NCI-H1105 treated with DMSO at 0.1 percent for 48 hours (cell line): ENCODE data around the gene PARP1.
A peak's percentile ranks its signal among the peaks of the same experiment; 100 is the strongest.
"Not testable (repeated sequence)": the region's sequence is repeated elsewhere in the genome, so short reads cannot be mapped to it uniquely, and the experiment has no call there.

Experiments used
- DNase-seq: peaks from one replicate; lab custom pipeline; 2025; lab: John Stamatoyannopoulos, UW

Gene PARP1

DNA sequence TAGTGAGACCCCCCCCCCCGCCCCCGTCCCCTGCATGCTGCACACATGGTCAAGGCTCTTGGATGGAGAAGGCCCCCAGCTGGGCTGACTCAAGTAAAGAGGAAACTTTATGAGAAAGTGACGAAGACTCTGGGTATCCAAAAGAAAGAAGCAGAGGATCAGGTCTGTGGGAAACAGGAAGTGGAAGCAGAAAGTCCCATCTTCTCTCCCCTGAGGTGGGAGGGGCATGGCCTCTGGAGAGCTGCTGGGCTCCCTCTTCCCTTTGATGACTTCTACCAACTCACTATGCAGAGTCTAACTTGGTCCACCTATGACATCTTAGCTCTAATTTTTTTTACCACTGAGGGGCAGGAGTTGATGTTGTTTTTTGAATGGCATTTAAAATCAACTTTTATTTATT lies 56.2 kb downstream of the PARP1 start:
- no peak for DNase-seq

DNA sequence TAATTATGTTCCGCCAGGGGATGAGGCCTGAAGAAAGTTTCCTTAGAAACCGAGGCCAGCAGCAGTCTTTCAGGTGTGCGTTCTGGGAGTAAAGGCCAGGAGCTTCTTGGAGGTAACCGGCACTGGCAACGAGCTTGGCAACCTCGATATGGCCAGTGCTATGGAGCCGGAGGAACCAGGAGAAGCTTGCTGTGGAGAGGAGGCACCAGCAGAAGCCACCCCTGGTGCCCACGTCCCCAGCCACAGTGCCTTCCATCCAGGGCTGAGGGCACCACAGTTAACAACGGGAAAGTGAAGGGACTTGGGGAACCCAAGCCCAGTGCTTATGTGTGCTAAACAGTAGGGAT lies 57.4 kb downstream of the PARP1 start:
- DNase-seq: no peak

DNA sequence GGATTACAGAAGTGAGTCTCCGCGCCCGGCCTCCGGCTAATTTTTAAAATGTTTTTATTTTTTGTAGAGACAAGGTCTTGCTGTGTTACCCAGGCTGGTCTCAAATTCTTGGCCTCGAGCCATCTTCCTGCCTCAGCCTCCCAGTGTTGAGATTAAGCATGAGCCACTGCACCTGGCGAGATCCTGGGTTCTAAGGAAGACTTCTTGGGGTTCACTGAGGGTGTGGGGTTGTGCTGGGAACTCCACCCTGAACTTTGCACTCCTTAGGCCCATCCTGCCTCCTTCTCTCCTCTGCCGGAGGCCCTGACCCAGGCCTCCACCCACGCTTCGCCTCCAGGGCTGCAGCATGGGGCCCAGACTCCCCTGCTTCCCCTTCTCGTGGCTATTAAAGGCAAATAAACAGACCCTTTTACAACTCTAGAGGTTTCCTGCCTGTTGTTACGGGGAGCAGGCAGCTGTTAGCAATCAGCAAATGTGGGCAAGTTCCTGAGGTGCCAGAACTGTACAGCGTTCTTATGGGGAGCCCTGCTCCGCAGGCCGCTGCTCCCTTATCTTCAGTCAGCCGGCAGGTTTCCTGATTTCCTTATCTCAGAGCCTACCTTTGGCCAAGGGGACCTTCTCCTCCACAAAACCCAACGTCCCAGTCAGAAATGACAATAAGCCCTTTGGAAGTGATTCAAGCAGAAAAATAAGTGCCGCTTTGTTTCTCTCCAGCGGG lies 57.9 kb downstream of the PARP1 start:
- DNase-seq: no peak

DNA sequence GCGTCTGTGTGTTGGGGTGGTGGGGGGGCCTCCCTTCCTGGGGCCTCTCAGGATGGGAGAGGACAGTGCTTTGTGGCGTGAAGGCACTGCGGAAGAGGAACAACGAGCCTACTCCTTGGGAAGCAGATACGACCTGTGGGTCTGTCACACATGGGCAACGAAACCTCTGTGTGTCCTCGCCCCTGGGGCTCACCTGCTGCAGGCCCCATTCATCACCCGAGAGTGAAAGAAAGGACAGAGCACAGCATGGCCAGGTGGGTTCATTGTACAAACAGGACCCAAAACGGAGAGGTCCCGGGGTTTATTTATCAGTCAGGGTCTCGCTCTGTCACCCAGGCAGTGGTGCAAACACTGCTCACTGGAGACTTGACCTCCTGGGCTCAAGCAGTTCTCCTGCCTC lies 58.8 kb downstream of the PARP1 start:
- DNase-seq: no peak

DNA sequence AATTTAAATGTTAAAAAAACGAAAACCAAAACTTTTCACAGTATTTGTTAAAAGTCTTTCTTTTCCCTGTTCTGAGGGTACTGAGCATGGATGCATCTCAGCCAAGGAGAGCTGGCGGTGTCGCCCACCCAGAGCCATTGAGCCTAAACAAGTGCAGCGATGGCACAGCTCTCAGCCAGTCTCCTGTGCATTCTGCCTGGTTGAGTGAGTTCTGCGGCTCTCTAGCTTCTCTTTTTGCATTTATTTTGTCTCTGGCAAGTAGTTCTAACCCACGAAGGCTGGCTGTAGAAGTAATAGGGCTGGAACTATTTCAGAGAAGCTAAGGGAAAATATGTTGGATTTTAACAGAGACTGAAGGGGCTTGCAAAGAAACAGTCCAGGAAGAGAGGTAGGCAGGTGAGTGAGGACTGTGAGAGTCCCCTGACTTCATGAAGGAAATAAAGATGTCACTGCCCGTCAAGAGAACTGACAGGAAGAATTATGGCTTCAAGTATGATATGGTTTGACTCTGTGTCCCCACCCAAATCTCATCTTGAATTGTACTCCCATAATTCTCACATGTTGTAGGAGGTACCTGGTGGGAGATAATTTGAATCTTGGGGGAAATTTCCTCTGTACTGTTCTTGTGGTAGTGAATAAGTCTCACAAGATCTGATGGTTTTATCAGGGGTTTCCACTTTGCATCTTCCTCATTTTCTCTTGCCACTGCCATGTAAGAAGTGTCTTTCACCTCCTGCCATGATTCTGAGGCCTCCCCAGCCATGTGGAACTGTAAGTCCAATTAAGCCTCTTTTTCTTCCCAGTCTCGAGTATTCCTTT lies 63.2 kb downstream of the PARP1 start:
- DNase-seq: no peak

DNA sequence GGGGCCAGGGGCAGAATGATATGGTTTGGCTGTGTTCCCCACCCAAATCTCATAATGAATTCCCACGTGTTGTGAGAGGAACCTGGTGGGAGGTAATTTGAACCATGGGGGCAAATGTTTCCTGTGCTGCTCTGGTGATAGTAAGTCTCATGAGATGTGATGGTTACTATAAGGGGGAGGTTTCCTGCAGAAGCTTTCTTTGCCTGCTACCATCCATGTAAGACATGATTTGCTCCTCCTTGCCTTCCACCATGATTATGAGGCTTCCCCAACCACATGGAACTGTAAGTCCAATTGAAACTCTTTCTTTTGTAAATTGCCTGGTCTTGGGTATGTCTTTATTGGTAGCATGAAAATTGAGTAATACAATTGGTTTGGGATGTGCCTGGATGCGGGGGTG lies 65.2 kb downstream of the PARP1 start:
- no peak for DNase-seq

DNA sequence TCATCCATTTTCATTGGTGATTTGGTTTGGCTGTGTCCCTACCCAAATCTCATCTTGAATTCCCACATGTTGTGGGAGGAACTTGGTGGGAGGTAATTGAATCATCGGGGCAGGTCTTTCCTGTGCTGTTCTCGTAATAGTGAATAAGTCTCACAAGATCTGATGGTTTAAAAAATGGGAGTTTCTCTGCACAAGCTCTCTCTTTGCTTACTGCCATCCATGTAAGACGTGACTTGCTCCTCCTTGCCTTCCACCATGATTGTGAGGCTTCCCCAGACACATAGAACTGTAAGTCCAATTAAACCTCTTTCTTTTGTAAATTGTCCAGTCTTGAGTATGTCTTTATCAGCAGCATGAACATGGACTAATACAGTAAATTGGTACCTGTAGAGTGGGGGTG lies 67.8 kb downstream of the PARP1 start:
- DNase-seq: not testable (repeated sequence)

DNA sequence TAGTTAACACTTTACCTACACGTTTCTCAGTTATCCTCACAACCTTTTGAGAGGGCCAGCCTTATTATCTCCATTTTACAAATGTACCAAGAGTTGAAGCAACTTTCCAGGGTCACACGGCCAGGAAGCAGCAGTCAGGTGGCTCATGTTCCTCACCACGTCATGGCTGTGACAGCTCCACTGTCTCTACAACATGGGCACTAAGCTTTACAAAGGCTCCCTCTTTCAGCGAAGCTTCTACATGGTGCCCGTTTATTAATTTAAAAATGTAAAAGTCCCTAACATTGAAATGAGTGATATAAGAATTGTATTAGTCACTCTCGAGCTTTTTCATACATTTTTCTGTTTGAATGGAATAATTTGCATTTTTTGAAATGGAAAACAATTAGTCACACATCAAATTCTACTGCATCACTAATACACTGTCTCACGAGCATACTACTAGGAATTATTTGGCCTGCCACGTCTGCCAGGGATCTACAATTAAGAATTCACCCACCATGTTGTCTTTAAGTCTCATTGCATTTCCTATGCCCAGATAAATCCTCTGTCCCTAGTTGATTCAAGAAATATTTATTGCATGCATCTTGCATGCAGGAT lies 70.5 kb downstream of the PARP1 start:
- DNase-seq: no peak

DNA sequence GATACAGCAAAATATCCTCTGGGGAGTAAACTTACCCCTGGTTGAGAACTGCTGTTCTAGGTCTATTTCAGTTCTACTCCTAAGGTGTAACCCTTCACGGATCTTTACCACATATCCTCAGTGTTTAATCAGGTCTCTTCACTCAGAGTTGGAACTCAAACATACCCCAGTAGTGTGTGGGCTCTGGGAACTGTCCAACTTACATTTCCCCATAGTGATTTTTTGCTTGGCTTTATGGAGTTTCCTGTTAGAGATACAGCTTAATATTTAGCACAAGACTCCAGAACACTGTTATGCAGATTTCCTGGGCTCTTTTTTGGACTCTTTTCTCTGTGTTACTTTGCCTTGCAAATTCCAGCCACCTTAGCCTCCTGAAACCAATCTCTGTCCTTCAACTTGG lies 72.2 kb downstream of the PARP1 start:
- DNase-seq: no peak

DNA sequence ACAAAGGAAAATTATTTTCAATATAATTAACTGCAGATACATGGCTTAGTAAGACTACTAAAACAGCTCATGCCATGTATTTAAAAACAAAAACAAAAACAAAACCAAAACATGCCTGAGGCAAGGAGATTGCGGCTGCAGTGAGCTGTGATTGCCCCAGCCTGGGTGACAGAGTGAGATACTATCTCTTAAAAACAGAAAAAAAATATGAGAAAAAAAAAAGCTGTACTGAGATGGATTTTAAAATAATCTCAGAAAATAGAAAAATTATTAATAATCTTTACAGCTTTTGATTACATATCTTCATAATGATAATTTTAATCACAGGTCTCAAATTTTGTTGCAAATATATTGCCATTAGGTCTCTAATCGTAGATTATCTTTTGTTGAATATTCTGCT lies 74.9 kb downstream of the PARP1 start:
- DNase-seq: peak; percentile 33

DNA sequence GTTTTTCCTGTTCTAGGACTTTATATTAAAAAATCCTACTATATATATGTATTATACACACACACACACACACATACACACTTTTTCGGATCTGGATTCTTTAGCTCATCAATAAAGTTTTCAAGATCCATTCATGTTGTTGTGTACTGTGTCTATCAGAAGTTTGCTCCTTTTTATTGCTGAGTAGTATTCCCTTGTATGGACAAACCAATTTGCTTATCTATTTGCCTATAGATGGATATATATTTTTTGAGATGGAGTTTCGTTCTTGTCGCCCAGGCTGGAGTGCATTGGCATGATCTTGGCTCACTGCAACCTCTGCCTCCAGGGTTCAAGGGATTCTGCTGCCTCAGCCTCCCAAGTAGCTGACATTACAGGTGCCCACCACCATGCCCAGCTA lies 78.7 kb downstream of the PARP1 start:
- DNase-seq: no peak

DNA sequence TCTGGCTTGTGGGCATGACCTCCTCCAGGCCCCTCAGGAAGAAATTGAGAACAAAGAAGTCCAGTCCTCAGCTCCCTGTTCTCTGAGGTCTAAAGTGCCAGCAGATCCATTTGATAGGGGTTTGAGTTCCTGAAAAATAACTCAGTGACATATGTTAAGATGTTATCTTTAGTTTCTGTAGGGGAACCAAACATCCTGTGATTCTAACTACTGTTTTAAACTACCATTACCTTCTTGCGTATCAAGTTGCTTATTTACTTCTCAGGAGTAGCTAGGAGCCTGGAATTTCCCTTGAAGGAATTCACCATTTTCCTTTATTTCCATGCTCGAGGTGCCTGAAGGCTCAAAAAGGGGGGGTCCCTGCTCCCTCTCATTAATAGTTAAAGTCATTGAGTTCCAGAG lies 80.1 kb downstream of the PARP1 start:
- DNase-seq: no peak

DNA sequence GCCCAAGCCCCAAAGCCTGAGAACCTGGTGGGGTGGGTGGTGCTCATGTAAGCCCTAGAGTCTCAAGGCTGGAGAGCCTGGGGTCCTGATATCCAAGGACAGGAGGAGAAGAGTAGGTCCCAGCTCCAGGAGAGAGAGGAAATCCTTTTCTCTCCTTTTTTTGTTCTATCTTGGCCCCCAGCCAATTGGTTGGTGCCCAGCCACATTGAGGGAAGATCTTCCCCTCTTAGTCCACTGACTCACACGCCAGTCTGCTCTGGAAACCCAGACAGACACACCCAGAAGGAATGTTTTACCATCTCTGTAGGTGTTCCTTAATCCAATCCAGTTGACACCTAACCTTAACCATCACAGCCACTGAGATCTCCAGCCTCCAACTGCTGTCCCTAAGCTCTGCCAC lies 82.7 kb downstream of the PARP1 start:
- DNase-seq: no peak

DNA sequence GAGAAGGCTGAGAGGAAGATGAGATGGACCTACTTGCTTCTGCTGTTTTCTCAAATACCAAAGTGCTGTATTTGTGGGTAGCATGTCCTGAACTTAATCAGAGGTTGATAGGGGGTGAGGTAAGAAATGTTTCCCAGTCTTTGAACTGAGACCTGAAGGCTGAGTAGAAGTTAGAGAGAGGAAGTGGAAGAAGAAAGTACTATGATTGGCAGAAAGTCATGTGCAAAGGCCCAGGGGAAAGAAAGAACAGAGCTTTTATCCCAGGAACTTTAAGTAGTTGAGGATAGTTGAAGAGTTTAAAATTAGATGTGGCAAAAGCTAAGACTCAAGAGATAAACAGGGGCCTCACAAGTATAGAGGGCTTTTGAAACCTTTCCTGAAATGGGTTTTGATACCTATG lies 83.4 kb downstream of the PARP1 start:
- DNase-seq: no peak

DNA sequence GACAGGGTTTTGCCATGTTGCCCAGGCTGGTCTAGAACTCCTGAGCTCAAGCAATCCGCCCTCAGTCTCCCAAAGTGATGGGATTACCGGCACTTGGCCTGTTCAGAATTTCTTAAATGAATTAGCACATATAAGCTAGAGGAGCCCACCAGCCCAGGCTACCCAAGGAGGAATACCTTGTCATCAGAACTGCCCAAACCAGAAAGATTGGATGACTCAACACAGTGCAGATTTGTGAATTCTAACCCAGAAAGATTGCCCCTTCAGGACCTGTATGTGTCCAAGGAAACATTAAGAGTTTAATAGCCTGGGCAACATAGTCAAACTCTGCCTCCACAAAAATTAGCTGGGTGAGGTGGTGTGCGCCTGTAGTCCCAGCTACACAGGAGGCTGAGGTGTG lies 84.9 kb downstream of the PARP1 start:
- no peak for DNase-seq

DNA sequence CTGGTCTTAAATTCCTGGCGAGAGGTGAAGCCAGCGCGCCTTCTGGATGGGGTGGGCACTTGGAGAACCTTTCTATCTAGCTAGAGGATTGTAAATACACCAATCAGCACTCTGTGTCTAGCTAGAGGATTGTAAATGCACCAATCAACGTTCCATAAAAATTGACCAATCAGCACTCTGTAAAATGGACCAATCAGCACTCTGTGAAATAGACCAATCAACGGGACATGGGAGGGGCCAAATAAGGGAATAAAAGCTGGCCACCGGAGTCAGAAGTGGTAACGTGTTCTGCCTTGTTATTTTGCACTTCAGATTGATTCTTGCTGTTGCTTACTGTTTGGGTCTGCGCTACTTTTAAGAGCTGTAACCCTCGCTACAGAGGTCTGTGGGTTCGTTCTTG lies 87.0 kb downstream of the PARP1 start:
- DNase-seq: no peak

DNA sequence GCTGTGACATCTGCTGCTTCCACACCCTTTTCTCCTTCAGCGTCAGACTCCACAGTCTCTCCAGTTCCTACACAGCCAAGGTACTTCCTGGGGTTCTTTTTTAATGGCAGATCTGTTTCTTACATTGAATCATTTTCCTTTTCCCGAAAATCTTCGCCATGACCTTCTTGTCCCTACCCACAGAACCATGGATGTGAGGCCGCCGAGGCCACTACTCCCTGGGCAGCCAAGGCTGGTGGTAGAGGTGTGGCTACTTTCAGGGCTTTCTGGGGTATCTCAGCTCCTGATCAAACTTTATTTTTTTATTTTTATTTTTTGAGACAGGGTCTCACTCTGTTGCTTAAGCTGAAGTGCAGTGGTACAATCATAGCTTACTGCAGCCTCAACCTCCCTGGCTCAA lies 89.4 kb downstream of the PARP1 start:
- DNase-seq: no peak

DNA sequence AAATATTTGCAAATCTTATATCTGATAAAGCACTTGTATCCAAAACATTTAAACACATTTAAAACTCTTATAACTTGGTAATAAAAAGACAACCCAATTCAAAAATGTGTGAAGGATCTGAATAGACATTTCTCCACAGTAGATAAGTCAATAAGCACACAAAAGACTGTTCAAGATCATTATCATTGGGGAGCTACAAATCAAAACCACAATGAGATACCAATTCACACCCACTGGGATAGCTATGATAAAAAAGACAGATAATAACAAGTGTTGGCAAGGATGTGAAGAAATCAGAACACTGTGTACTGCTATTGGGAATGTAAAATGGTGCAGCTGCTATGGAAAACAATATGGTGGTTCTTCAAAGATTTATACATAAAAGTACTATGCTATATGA lies 93.8 kb downstream of the PARP1 start:
- DNase-seq: no peak

DNA sequence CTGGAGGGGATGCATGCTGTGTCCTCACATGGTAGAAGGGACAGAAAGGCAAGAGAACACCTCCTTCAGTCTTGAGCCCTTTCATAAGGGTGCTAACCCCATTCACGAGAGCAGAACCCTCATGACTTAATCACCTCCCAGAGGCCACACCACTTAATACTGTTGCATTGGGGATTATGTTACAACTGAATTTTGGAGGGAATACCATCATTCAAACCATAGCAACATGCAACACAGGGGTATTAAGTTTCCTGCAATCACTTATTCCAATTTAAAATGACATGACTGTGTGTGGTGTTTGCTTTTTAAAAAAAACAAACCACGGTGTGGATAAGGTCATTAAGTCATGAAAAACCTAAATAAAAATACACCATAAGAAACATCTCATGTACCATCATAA lies 95.8 kb downstream of the PARP1 start:
- DNase-seq: no peak

DNA sequence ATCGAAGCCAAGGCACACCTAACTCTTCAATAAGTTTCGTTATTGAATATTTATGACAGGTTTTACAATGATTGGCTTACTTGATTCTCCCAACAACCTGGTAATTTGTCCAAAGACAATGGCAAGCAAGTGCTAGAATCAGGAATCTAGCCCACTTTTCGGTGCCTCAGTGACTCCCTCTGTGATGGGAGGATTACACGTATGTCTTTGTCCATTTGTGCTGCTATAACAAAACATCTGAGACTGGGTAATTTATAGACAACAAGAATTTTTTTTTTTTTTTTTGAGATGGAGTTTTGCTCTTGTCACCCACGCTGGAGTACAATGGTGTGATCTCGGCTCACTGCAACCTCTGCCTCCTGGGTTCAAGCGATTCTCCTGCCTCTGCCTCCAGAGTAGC lies 96.5 kb downstream of the PARP1 start:
- no peak for DNase-seq
